NCI-H2196 (cell line): ENCODE results near the gene GRM4.
"Not testable (repeated sequence)": the region's sequence is repeated elsewhere in the genome, so short reads cannot be mapped to it uniquely, and the experiment has no call there.

Experiments used
- DNase-seq: peaks from one replicate; lab custom pipeline; 2025; ENCODE audit not compliant: unreplicated experiment; lab: John Stamatoyannopoulos, UW

GRM4 gene

DNA sequence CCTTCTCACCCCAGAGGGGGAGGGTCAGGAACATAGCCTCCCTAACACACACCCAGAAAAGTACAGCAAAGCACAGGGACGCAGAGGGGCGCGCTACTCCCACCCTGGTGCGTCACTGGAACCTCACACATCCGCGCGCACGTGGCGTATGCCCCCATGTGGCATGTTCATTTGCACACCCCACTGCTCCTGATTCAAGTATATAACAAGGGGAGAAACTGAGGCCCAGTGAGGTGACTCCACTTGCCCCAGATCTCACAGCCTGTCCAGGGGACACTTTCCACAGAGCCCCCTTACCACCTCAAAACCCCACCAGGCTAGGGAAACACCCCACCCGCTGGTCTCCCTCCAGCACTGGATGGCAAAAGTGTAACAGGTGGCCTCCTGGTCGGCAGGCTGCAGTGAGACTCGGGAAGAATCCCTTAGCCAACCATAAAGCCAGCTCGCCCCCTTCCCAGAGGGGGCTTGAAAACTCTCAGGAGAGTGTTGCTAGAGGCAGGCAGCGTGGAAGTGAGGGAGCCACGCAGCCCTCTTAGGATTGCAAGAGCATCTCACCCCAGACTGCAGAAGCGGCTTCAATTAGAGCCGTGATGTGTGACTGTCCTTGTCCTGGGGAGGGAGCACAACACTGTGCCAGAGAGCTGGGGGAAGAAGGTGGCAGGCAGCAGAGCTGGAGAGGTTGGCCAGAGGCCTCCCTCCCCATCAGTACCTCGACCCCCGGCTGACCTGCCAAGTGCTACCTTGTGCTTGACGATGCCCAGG is at the start of gene GRM4:
Gene GRM4, minus strand, starts transcription at position 67 of the 762 bp plus-strand sequence. CDS start 12,591 bp downstream, outside the sequence.
- no peak for DNase-seq

GRCh38 chr6:34194772-34195171 is 48.9 kb upstream of the GRM4 start:
- DNase-seq, result no peak

DNA sequence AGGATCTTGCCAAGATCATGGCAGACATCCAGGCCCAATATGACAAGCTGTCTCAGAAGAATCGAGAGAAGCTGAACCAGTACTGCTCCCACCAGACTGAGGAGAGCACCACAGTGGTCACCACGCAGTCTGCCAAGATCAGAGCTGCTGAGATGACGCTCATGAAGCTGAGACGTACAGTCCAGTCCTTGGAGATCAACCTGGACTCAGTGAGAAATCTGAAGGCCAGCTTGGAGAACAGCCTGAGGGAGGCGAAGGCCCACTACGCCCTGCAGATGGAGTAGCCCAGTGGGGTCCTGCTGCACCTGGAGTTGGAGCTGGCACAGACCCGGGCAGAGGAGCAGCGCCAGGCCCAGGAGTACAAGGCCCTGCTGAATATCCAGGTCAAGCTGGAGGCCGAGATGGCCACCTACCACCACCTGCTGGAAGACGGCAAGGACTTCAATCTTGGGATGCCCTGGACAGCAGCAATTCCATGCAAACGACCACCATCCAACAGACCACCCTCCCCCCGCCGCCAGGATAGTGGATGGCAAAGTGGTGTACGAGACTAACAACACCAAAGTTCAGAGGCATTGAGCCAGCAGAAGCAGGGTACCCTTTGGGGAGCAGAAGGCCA is 44.7 kb upstream of the GRM4 start:
- DNase-seq, result no peak

GRCh38 chr6:34189806-34190503 is 44.1 kb upstream of the GRM4 start:
- no peak for DNase-seq

DNA sequence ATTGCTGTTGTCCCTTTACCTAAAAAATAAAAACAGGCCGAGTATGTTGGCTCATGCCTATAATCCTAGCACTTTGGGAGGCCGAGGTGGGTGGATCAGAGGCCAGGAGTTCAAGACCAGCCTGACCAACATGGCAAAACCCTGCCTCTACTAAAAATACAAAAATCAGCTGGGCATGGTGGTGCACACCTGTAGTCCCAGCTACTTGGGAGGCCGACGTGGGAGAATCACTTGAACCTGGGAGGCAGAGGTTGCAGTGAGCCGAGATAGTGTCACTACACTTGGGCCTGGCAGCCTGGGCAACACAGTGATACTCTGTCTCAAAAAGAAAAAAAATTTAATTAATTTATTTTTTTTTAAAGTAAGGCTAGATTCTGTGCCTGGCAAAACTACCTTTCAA is 38.8 kb upstream of the GRM4 start:
- DNase-seq, result not testable (repeated sequence)

DNA sequence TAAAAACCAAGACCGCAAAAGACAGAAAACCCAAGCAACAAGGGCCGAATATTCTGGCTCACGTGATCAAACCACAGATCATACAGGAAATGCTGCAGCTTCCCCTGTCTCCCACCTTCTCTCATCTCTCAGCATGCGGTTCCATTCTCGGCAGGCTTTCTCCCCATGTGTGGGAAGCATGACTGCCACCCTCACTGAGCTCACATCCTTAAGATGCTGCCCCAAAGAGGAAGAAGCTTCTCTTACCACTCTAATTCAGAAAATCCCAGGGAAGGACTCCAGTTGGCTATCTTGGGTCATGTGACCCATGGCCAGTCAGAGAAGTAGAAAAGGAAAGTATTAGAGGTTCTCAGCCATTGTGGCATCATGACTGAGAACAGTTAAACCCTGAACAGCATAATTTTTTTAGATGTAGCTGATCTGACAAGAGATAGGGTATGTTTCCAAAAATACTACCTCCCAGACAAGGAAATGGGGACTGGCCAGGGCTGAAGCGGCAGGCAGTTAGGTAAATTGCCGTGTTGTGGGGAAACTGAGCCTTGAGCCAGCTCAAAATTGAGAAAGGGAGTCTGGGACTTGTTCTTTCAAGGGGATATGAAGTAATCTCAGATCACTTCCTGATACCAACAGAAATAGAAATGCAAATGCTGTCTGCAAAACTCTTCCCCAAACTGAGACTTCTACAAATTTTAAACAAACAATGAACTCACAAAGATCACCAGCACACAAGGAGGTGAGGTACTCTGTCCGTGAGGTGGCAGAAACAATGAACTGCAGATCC is 37.1 kb upstream of the GRM4 start:
- DNase-seq, result no peak

DNA sequence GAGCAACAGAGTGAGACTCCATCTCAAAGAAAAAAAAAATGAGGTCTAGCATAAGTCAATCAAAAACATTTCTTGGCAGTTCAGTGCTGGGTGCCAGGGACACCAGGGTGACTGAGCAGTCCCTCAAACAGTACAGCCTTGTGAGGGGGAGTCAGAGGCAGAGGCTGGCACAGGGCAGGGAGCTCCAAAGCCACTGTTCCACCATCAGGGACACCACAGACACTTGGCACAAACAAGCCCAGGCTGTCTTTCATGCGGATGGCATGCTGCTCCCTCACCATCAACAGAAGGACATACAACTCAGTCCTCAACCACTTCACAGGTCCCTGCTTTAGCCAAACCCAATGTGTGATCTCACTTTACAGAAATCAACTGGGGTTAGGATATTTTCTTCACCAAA is 36.0 kb upstream of the GRM4 start:
- no peak for DNase-seq

DNA sequence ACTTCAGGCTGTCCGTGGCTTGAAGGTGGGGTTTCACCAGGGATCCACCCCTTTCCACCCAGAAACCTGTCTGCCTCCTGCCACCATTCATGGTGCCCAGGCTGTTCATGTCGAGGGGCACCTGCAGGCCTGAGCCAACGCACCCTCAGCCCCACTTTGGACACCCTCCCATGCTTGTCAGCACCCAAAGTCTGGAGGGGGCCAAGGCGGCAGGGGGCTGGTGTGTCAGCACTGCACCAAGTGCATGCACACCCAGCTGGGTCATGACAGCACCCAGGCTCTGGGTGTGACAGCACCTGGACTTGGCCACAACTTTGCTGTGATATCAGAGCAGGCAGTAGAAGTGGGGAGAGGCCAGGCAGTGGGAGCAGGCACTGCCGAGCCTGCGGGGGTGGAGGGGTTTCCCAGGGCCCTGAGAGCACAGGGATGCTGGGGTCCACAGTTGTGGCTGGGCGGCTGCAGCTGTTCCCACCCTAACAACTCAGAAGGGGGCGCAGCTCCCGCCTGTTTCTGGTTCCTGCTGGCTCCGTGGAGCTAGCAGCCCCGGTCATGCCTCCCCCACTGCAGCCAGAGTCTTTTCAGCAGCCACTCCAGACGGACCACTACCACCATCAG is 33.3 kb upstream of the GRM4 start:
- no peak for DNase-seq

DNA sequence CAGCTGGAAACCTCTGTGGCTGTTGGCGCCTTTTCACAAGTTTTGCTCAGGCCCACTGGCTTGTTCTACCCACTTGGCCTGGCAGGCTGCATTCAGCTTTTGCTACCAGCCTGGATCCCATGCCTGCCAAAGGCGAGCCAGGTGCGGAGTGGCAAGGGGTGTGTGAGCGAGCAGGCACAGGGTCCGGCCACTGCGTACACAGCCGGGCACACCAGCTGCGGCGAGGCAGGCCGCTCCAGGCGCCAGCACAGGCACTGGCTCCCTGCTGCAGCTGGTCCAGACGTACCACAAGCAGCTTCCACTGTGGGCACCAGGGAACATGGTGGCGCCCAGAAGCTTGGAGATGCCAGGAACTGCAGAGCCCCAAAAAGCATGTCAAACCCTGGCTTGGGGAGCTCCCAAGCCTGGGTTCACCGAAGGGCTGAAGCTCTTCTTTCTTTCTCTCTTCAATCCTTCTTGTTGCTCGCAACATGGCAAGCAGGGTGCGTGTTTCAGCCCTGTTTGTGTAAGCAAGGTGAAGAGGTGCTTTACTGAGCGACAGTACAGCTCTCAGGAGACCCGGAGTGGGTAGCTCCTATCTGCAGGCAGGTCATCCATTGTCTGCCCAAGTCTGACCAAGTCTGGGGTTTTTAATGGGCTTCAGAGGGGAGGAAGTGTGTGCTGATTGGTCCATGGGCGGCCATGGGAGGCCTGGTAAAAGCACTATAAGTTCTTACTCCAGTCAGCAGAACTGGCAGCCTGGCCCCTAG is 32.6 kb upstream of the GRM4 start:
- no peak for DNase-seq

GRCh38 chr6:34177181-34177591 is 31.3 kb upstream of the GRM4 start:
- no peak for DNase-seq

GRCh38 chr6:34176261-34177031 is 30.6 kb upstream of the GRM4 start:
- no peak for DNase-seq

DNA sequence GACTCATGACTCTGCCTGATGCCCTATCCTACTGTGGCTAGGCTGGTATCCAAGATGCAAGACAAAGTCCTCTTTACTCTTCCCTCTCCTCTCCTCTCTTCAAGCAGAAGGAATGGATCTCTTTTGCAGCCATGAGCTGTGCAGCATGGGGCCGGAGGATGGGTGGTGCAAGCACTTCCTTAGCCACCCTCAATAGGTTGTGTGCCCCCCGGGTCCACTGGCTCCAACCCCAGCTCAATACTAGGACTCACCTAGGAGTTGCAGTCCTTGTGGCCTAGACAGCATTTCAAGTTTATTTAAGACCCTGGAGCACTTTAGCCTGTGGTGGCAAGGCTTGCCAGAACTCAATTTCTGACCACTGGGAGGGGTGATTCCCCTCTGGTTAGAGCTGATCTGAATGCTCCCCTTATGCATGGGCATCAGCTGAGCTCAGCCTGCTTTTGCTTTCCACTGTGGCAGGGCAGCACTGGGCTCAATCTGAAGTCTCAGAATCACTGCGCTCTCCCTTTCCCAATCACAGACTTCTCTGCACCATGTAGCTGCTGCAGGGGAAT is 29.0 kb upstream of the GRM4 start:
- no peak for DNase-seq

DNA sequence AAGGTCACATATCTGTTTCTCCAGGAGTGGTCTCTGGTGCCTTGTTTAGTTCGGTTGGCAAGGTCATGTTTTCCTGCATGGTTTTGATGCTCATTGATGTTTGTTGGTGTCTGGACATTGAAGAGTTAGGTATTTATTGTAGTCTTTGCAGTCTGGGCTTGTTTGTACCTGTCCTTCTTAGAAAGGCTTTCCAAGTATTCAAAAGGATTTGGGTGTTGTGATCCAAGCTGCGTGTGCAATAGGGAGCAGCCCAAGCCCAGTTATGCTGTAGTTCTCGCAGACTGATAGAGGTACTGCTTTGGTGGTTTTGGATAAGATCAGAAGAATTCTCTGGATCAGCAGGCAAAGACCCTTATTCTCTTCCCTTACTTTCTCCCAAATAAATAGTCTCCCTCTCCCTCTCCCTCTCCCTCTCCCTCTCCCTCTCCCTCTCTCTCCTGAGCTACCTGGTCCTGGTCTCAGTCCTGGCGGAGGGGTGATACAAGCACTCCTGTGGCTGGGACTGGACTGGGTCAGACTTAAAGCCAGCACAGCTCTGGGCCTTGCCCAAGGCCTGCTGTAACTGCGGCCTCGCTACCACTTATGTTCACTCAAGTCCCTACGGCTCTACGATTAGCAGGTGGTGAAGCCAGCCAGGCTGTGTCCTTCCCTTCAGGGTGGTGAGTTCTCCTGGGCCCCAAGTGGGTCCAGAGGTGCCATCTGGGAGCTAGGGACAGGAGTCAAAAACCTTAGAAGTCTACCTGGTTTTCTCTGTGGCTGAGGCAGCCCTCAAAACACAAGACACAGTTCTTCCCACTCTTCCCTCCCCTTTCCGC is 27.3 kb upstream of the GRM4 start:
- no peak for DNase-seq

- DNase-seq, result no peak
These were observed 24.5 kb upstream of the GRM4 start for GRCh38 chr6:34170346-34170745.

DNA sequence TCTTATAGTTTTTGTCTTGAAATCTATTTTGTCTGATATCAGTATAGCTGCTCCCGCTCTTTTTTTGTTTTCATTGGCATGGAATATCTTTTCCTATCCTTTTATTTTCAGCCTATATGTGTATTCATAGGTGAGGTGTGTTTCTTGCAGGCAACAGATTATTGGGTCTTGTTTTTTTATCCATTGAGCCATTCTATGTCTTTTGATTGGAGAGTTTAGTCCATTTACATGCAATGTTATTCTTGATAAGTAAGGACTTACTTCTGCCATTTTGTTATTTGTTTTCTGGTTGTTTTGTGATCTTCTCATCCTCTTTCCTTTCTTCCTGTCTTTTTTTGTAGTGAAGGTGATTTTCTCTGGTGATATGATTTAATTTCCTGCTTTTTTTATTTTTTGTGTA is 24.0 kb upstream of the GRM4 start:
- DNase-seq, result no peak

DNA sequence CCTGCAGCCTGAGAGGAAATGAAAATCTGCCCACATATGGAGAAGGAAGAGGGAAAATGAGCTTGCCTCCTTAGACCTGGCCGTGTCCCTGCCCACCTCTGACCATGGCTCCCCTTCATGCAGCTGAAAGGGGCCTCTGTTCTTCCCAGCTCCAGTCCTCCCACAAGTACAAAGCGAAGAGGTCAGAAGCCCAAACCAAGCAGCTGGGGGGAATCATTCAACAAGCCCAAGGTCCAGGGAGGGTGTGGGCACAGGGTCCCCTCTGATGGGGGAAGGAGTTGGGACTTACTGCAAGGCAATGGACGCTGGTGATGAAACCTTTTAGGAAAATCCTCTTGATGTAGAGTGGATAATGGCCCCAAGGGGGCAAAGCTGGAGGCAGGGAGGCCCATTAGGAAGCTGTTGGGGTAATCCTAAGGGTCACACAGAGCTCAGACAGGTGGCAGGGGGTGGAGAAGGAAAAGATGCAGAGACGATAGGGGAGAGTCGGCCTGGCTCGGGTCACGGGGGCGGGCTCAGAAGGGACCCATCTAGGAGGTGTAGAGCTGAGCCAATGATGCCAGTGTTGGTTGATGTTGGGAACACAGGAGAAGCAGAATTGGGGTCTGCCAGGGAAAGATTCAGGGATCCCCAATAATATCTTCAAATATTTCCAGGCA is 16.1 kb upstream of the GRM4 start:
- DNase-seq, result no peak

- DNase-seq, result no peak
These were observed 14.0 kb upstream of the GRM4 start for GRCh38 chr6:34159844-34160243.

- DNase-seq, result no peak
These were observed 13.0 kb upstream of the GRM4 start for GRCh38 chr6:34158876-34159275.
